Aorta (tissue), 5 donors: ENCODE data around the gene SLC12A4. TPM values are rescaled to one million over a fixed set of nuclear protein-coding genes. Genes with fewer than 3 reads are reported as not detected.
A peak's percentile ranks its signal among the peaks of the same experiment; 100 is the strongest.
"Not testable (repeated sequence)": the region's sequence is repeated elsewhere in the genome, so short reads cannot be mapped to it uniquely, and the experiment has no call there.

Experiments used
- ATAC-seq: fragments of 200-7000 bp; cut with Tn5 transposase; one replicate; pipeline ENCODE4 v1.9.1; 2022; ENCODE audit warnings: moderate library complexity; ENCODE audit not compliant: low FRiP score
- DNase-seq, 2 donors: peaks; one replicate each; pipeline ENCODE4 v3.0.0-alpha.2; 2020
- H3K27ac ChIP-seq, 2 donors: one replicate each; pipeline ENCODE4 v1.5.1; 2013; ENCODE audit warnings: low read length in 2 of 2, mild to moderate bottlenecking in 2 of 2, moderate library complexity in 2 of 2, control low read depth in 1 of 2, inconsistent platforms in 1 of 2, low read depth in 1 of 2
- H3K27me3 ChIP-seq, 2 donors: one replicate each; pipeline ENCODE4 v1.6.1; 2013; ENCODE audit warnings: control low read depth in 1 of 2, low read length in 1 of 2, mild to moderate bottlenecking in 1 of 2, moderate library complexity in 1 of 2; ENCODE audit not compliant: insufficient read depth in 2 of 2, control insufficient read depth in 1 of 2
- H3K36me3 ChIP-seq, 2 donors: one replicate each; pipeline ENCODE4 v1.6.1; 2013; ENCODE audit warnings: control low read depth in 1 of 2, low read length in 1 of 2, mild to moderate bottlenecking in 1 of 2; ENCODE audit not compliant: insufficient read depth in 2 of 2, control insufficient read depth in 1 of 2
- H3K4me1 ChIP-seq, 2 donors: one replicate each; pipeline ENCODE4 v1.6.1; 2013; ENCODE audit warnings: low read length in 2 of 2, control low read depth in 1 of 2, mild to moderate bottlenecking in 1 of 2, moderate library complexity in 1 of 2; ENCODE audit not compliant: insufficient read depth in 2 of 2, control insufficient read depth in 1 of 2
- H3K4me3 ChIP-seq, 2 donors: one replicate each; pipeline ENCODE4 v1.5.1; 2013; ENCODE audit warnings: low read length in 2 of 2, control low read depth in 1 of 2, mild to moderate bottlenecking in 1 of 2
- H3K9me3 ChIP-seq: one replicate; pipeline ENCODE4 v1.6.1; 2013; ENCODE audit warnings: mild to moderate bottlenecking, low read length; ENCODE audit not compliant: control insufficient read depth
- WGBS, 2 donors: extraction: QIAGEN DNeasy Blood & Tissue Kit; methylation state at CpG; one replicate each; pipeline ENCODE4 v1.1.7; 2013; 5-methylcytosine and 5-hydroxymethylcytosine counted together
- intact Hi-C, 2 donors: fragments of 100-400 bp; cut with DNase I; formaldehyde crosslinking; loops; one replicate each; pipeline versions ENCODE4 v1.14.2 to v1.15.0; 2022
- polyA plus RNA-seq, 2 donors: library from polyadenylated mRNA; stranded (reverse); fragments of 200-250 nt; gene quantifications; one replicate each; pipeline ENCODE4 v1.2.3, GENCODE V29; 2013
- total RNA-seq, 2 donors: library from RNA; stranded (reverse); fragmentation: NEBNext Ultra II Directional; extraction: Animal tissue kit (Norgen Biotek cat#: 25700); gene quantifications; one replicate each; pipeline ENCODE4 v1.2.1, GENCODE V29; 2021
- donor health status: healthy with polysubstance abuse.
- donor health status: Bipolar disorder and iron deficiency.
- donor health status: DM: no; HTN: no; CAD: no.
- donor health status: DM: no; HTN: no; CAD: no.
- donor health status: DM: yes; HTN: yes; CAD: no.

The SLC12A4 gene
- total and polyA plus RNA-seq, 4 donors, result 15.8 to 139 (median 106) TPM

- H3K27me3 ChIP-seq, result no peaks in the 10 kb centered on the region
- WGBS, 2 donors, result 38 to 42% methylated on average over 3 of the region's 3 CpGs
- no peaks in the 10 kb centered on the region for H3K4me1 ChIP-seq
- intact Hi-C loops, result no loop called here
- DNase-seq (no peak), ATAC-seq (no peak)
- no peaks in the 10 kb centered on the region for H3K9me3 ChIP-seq
- H3K27ac ChIP-seq, result no peak overlapping the region
- H3K4me3 ChIP-seq, result no peak overlapping the region
- H3K36me3 ChIP-seq, result no peaks in the 10 kb centered on the region
Measured at GRCh38 chr16:68000450-68000849, 32.0 kb upstream of the SLC12A4 start.

DNA sequence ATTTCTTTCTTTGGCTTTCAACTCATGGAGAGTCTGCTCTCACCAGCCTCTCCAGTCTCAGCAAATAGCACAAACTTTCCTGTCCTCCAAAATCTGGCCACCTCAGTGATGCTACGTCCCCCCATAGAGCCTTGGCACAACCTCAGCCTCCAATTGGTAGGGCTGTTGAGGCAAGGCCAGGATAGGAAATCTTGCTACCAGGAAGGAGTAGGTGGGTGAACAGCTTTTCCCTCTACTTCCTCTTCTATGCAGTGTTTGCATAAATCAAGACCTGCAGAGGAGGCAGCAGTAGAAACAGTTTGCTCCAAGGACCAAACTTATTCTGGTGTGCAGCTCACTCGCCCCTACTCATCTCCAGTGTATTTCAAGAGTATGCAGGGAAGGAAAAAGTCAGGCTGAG is 31.5 kb upstream of the SLC12A4 start:
- H3K4me1 ChIP-seq, result no peaks in the 10 kb centered on the region
- no peaks in the 10 kb centered on the region for H3K36me3 ChIP-seq
- no peak overlapping the region for H3K27ac ChIP-seq
- DNase-seq, result no peak
- intact Hi-C loops, result no loop called here
- no peak overlapping the region for H3K4me3 ChIP-seq
- no peaks in the 10 kb centered on the region for H3K27me3 ChIP-seq
- WGBS, 2 donors, result 60 to 63% methylated on average over 2 of the region's 2 CpGs
- ATAC-seq, result no peak
- no peaks in the 10 kb centered on the region for H3K9me3 ChIP-seq

GRCh38 chr16:67998779-67999688 is 30.6 kb upstream of the SLC12A4 start, which contains the start of gene DPEP2:
TSS of gene DPEP2 (minus strand) at chr16:67999484. CDS start at chr16:67993212, 6,272 bp downstream.
- H3K27ac ChIP-seq, H3K9me3 ChIP-seq, H3K27me3 ChIP-seq, H3K36me3 ChIP-seq, intact Hi-C loops, H3K4me3 ChIP-seq, H3K4me1 ChIP-seq: not testable (repeated sequence)
- 71 to 72% methylated on average over 18 of the region's 18 CpGs for WGBS, 2 donors
- ATAC-seq (peak; percentile 70), DNase-seq (peak in 1 of 2 donors; percentile 78)

GRCh38 chr16:67998231-67998778 is 29.9 kb upstream of the SLC12A4 start:
- intact Hi-C loops, H3K4me1 ChIP-seq, DNase-seq, H3K9me3 ChIP-seq, H3K27me3 ChIP-seq, H3K36me3 ChIP-seq, H3K27ac ChIP-seq, H3K4me3 ChIP-seq, ATAC-seq: not testable (repeated sequence)
- WGBS, 2 donors, result 92 to 94% methylated on average over 36 of the region's 36 CpGs

- Histone ChIP-seq H3K27me3 (no peaks in the 10 kb centered on the region), H3K27ac (no peak overlapping the region), H3K36me3 (no peaks in the 10 kb centered on the region), H3K9me3 (no peaks in the 10 kb centered on the region), H3K4me3 (no peak overlapping the region), H3K4me1 (no peaks in the 10 kb centered on the region)
- WGBS, 2 donors, result 94% methylated on average over 5 of the region's 5 CpGs
- DNase-seq (no peak), ATAC-seq (no peak)
- intact Hi-C loops, result no loop called here
Measured at GRCh38 chr16:67996666-67997065, 28.2 kb upstream of the SLC12A4 start.

- H3K4me3 ChIP-seq, result no peak overlapping the region
- no peak for DNase-seq
- no peak overlapping the region for H3K27ac ChIP-seq
- H3K27me3 ChIP-seq, result no peaks in the 10 kb centered on the region
- H3K9me3 ChIP-seq, result no peaks in the 10 kb centered on the region
- intact Hi-C loops, result no loop called here
- WGBS, 2 donors, result 85 to 86% methylated on average over 5 of the region's 5 CpGs
- no peaks in the 10 kb centered on the region for H3K36me3 ChIP-seq
- ATAC-seq, result no peak
- no peaks in the 10 kb centered on the region for H3K4me1 ChIP-seq
Measured at GRCh38 chr16:67995423-67995822, 27.0 kb upstream of the SLC12A4 start.

- WGBS, 2 donors, result 84 to 87% methylated on average over 3 to 6 of the region's 6 CpGs
- ATAC-seq, H3K27ac ChIP-seq, H3K27me3 ChIP-seq, H3K9me3 ChIP-seq, H3K36me3 ChIP-seq, DNase-seq, intact Hi-C loops, H3K4me1 ChIP-seq, H3K4me3 ChIP-seq: not testable (repeated sequence)
Measured at GRCh38 chr16:67994040-67994408, 25.6 kb upstream of the SLC12A4 start.

DNA sequence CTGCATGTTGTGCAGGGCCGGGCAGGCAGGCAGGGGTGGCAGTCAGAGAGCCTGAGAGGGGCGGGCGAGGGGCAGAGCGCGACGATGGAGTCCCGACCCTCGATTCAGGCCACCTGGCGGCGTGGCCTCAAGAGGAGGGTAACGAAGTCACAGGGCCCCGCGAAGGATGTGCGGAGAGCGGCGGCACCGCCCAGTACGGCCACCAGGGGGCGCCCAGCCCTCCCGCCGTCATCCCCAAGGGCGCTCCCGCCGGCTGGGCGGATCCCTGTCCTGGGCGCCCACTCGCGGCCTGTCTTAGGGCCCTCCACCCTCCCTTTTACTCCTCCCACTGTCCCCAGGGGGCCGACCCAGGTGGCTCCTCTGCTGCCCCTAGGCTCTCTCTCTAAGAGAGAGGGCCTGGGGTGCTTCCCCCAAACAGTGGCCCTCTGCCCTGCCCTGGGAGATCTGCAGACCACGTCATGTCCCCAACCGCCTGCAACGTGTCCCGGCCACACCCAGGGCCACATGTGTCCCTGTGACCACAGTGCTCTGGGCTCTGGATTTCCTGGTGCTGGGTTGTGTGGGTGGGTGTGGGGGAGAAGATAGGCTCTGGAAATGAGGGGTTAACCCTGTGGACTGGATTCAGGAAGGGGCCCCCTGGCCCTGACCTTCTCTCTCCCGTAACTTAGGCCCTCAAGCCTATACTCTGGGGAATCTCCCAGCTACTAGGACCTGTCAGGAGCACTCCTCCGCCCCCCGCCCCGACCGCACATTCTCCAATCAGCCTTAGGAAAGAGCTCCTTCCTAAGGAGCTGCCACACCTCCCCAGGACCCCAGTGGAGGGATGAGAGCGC is 25.0 kb upstream of the SLC12A4 start:
- no peak overlapping the region for H3K27ac ChIP-seq

More for the DNA sequence above, 25.0 kb upstream of the SLC12A4 start:
- Histone ChIP-seq H3K27me3 (no peaks in the 10 kb centered on the region), H3K9me3 (no peaks in the 10 kb centered on the region), H3K36me3 (no peaks in the 10 kb centered on the region), H3K4me3 (no peak overlapping the region), H3K4me1 (no peaks in the 10 kb centered on the region)
- DNase-seq (peak; percentile 90 to 93), ATAC-seq (peak; percentile 95)
- intact Hi-C loops, result loop anchor here (1.0 to 2.0 kb wide), 3 partner anchors 47 to 236 kb away; no protein-coding TSS in a partner anchor
- 15 to 24% methylated on average over 22 to 39 of the region's 39 CpGs for WGBS, 2 donors
